ENCODE data around the gene FBN3.

DNA sequence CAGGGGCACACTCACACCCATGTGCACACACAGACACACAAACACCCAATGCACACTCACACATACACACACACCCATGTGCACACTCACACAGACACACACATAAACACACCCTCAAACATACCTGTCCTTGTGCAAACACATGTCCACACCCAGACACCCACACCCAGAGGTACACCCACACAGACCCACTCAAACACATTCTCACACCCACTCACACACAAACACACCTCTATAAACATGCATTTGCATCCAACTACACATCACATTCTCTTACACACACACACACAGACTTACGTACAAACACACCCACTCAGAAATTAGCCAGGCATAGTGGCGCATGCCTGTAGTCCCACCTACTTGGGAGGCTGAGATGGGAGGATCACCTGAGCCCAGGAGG lies 31.4 kb downstream of the FBN3 start:
- TF ChIP-seq CTCF (IDR thresholded peaks at IDR 0.05; ENCODE audit: insufficient read depth, low read length): no peak
- TF ChIP-seq SPI1 (IDR thresholded peaks at IDR 0.05; ENCODE audit: borderline replicate concordance, low read depth): no peak
- no peak for TF ChIP-seq POLR2AphosphoS5 (IDR thresholded peaks at IDR 0.05; ENCODE audit: low read depth)
- TF ChIP-seq, protein P1, sequence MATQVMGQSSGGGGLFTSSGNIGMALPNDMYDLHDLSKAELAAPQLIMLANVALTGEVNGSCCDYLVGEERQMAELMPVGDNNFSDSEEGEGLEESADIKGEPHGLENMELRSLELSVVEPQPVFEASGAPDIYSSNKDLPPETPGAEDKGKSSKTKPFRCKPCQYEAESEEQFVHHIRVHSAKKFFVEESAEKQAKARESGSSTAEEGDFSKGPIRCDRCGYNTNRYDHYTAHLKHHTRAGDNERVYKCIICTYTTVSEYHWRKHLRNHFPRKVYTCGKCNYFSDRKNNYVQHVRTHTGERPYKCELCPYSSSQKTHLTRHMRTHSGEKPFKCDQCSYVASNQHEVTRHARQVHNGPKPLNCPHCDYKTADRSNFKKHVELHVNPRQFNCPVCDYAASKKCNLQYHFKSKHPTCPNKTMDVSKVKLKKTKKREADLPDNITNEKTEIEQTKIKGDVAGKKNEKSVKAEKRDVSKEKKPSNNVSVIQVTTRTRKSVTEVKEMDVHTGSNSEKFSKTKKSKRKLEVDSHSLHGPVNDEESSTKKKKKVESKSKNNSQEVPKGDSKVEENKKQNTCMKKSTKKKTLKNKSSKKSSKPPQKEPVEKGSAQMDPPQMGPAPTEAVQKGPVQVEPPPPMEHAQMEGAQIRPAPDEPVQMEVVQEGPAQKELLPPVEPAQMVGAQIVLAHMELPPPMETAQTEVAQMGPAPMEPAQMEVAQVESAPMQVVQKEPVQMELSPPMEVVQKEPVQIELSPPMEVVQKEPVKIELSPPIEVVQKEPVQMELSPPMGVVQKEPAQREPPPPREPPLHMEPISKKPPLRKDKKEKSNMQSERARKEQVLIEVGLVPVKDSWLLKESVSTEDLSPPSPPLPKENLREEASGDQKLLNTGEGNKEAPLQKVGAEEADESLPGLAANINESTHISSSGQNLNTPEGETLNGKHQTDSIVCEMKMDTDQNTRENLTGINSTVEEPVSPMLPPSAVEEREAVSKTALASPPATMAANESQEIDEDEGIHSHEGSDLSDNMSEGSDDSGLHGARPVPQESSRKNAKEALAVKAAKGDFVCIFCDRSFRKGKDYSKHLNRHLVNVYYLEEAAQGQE (IDR thresholded peaks at IDR 0.05; ENCODE audit: insufficient replicate concordance, low read depth): no peak
- TF ChIP-seq GABPA (IDR thresholded peaks at IDR 0.05; ENCODE audit: low read depth): no peak
